A172 (cell line): ENCODE data around the gene SEMA4D. TPM values are rescaled to one million over a fixed set of nuclear protein-coding genes. Genes with fewer than 3 reads are reported as not detected.

Experiments used
- DNase-seq: peaks from one replicate; pipeline ENCODE4 v3.0.0-alpha.2; 2015; ENCODE audit warnings: low spot score
- total RNA-seq: library from RNA; depleted of rRNA; stranded (reverse); fragments of >200 nt; shearing (Covaris generic); gene quantifications from 2 replicates; pipeline ENCODE4 v1.2.3, GENCODE V29; 2014

The SEMA4D gene
- total RNA-seq, 1 experiment from 2014 or later: 5.1 TPM

DNA sequence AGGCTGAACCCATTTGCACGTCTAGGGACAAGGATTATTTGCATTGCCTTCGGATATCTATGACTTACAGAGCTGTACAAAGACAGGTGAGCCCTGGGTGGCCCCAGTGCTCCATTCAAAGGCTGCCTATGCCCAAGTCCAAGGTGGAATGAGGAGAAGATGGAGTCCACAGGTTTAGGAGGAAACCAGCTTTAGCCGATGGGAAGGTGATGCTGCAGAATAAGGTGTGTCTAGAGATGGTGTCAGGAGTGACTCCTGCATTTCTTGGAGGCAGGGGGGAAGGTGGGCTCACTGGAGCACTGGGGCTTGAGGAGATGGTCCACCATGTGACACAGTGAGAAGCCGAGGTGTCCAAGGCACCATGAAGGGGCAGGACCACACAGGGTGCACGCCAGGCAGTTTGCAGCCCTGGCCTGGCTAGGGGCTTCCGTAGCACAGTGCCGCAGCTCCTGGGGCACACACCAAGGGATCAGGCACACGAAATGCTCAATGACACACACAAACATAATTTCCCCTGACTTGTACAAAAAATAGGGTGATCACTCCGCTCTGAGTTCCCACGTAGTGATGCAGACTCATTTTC lies 32.1 kb downstream of the SEMA4D start:
- no peak for DNase-seq

DNA sequence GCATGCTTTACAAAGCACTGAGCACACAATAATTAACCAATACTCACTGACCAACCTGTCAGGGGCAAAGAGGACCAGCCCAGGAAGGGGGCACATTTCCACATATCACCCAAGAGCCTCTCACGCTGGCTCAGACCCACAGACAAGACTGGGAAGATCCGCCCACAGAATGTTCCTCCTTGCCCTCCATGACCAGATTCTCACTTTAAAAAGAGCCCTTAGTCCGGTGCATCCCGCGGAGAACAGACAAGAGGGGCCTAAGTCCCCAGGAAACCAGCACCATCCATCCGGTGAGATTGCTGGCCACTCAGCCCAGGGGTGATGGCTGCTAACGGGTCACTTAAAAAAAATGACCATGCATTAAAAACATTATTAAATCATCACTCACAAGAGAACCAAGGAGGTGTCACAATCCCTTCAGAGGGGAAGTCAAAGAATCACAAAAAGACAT lies 32.9 kb downstream of the SEMA4D start:
- DNase-seq: no peak

DNA sequence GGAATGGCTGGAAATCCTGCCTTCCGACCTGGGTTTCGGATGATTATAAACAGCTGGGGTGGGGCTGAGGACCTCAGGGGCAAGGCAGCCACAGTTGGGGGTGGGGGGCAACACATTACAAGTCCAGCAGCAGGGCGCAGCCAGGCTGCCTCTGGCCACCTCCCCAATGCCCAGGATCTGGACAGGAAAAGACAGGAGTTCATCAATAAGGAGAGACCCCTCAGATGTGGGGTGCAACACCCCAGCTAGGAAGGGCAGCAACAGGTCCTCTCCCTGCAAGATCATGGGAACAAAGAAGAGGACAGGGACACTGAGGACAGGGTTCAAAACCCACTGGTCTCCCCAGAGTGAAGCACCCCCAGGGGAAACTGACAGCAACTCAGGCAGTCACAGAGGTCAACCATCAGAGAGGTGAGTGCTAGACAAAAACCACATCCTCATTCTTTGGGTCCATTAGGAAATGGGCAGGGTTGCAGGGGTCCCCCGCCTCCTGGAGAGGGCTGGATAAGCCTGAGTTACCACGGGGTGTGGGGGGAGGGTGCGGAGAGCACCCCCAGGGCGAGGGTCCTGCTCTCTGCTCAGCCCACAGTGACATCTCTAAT lies 33.5 kb downstream of the SEMA4D start:
- peak; percentile 56 for DNase-seq

GRCh38 chr9:89462817-89463683 lies 34.9 kb downstream of the SEMA4D start:
- DNase-seq: no peak

DNA sequence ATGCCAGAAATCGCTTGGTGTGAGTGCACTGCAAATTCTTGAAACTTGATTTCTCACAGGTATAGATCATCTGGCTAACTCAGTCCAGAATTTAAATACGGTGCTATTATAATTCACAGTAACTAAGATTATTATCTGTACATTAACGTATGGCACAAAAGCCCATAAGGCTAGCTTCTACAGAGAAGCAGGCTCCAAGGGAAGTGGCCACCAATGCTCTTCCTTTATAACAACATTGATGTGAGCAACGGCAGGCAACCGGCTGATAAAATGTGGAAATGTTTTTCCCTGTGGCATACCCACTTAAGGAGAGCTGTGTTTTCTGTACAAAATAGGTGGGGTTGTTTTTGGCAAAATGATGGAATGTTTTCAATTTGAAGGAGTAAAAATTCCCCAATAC lies 35.7 kb downstream of the SEMA4D start:
- DNase-seq: no peak

- peak; percentile 92 for DNase-seq
Measured at GRCh38 chr9:89461265-89461664, 36.6 kb downstream of the SEMA4D start.

DNA sequence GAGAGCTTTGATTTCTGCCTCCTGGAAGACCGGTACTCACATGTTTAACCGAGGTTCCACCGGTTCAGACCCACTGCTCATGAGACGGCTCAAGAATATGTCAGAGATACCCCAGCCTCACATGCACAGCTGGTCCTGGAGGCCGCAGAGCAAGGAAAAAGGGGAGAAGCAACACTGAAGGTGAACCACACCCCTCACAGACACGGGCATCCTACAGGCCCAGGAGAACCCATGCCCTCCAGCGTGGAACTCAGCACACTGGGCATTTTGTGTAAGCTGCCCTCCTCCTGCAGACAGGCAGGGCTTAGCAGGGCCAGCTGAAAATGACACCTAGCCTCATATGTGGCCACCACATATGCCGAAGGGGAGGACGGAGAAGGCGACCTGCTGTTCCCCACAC lies 37.4 kb downstream of the SEMA4D start:
- DNase-seq: no peak

- DNase-seq: no peak
Measured at GRCh38 chr9:89458768-89459496, 39.0 kb downstream of the SEMA4D start.

DNA sequence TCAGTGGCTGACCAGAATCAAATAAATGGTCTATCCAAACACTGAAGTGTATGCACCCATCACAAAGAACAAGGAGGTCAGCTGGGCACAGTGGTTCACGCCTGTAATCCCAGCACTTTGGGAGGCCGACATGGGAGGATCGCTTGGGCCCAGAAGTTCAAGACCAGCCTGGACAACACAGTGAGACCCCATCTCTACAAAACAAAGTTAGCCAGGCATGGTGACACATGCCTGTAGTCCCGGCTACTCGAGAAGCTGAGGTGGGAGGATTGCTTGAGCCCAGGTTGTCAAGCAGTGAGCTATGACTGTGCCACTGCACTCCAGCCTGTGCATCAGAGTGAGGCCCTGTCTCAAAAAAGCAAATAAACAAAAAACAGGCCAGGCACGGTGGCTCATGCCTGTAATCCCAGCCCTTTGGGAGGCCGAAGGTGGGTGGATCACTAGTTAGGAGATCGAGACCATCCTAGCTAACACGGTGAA lies 40.5 kb downstream of the SEMA4D start:
- DNase-seq: no peak

GRCh38 chr9:89455356-89455824 lies 42.5 kb downstream of the SEMA4D start:
- DNase-seq: no peak

DNA sequence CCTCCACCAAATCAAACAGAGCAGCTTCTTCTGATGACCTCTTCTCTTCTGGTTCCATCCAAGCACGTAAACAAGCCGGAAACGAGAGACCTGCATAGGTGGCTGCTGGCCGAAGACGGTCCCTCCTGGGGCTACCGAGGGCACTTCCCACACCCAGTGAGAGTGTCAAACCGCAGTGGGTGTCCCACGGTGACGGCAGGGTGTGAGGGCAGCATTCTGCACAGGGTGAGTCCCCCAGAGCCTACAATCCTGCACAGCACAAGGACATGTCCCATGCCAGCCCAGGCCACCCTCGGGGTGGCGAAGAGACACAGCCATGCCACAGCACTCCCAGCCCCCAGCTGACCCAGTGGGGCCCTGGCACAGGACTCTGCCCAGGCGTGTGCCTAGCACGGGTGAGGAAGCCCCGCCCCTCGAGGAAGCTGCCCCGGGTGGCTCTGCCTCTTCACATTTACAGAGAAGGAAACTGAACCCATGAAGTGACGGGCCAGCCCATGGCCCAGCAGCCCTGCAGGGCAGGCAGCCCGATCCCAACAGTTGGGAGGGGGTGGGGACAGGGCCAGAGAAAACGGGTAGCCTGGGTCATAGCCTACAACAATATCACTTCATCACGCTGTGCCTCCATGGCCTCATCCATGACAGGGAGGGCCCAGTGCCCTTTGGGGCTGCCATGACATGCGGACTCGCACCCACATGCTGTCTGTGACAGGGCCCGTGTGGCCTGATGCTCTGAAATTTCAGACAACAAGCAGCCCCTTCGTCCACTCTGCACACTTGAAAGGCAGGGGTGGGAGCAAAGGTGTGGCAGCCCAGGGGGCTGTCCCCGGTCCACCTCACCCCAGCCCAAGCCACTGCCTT lies 43.2 kb downstream of the SEMA4D start:
- DNase-seq: no peak

DNA sequence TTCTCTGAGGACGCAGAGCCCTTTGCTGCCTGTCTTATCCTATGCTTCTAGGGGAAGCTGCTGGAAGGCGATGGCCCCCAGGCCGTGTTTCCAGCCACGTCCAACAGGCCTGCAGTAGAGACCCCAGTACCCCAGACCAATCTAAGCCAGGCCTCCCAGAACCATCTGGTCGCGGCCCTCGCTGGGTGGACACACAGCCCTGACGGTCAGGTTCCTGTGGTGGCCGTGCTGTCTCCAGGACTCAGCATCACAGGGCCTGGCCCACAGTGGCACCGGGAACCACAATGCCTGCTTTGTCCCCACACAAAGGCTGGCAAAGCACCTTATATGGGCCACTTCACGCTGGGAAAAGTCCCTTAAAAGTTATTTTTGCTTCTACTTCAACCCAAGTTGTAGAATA lies 44.5 kb downstream of the SEMA4D start:
- DNase-seq: no peak

- DNase-seq: no peak
Measured at GRCh38 chr9:89452561-89452960, 45.4 kb downstream of the SEMA4D start.

GRCh38 chr9:89450213-89450612 lies 47.7 kb downstream of the SEMA4D start:
- no peak for DNase-seq

GRCh38 chr9:89449261-89449671 lies 48.6 kb downstream of the SEMA4D start:
- DNase-seq: no peak

- no peak for DNase-seq
Measured at GRCh38 chr9:89448821-89449220, 49.1 kb downstream of the SEMA4D start.

GRCh38 chr9:89448381-89448780 lies 49.5 kb downstream of the SEMA4D start:
- DNase-seq: no peak

DNA sequence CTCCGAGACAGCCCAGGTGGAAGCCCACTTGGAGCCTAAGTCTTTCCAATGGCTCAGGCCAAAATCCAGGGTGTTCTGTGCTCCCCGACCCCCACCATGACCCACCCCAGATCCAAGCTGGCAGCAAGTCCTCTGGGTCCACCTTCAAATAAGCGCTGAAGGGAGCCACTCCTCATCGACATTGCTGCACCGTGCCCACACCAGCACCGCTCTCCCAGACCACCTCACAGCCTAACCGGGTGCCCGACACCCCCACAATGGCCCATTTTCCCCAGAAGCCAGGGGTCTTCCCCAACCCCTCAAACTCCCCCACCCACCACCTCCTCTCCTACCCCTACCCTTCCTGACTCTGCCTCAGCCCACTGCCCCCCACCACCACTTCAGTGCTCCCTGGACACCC lies 50.5 kb downstream of the SEMA4D start:
- no peak for DNase-seq

- DNase-seq: no peak
Measured at GRCh38 chr9:89446961-89447310, 51.0 kb downstream of the SEMA4D start.

GRCh38 chr9:89446261-89446960 lies 51.5 kb downstream of the SEMA4D start:
- no peak for DNase-seq
